GM18502 (cell line): ENCODE measurements around the gene ARHGEF19.

Source experiments
- ATAC-seq: cut with Tn5 transposase; IDR thresholded peaks from one replicate; pipeline ENCODE4 v1.9.1; 2021; ENCODE audit warnings: mild to moderate bottlenecking; ENCODE audit not compliant: unreplicated experiment, poor library complexity

Gene ARHGEF19

GRCh38 chr1:16186655-16187235 lies 25.7 kb downstream of the ARHGEF19 start:
- no peak for ATAC-seq

- no peak for ATAC-seq
These were observed 27.7 kb downstream of the ARHGEF19 start for GRCh38 chr1:16184557-16185303.

GRCh38 chr1:16183765-16184556 lies 28.5 kb downstream of the ARHGEF19 start:
- no peak for ATAC-seq

- no peak for ATAC-seq
These were observed 29.3 kb downstream of the ARHGEF19 start for GRCh38 chr1:16183179-16183578.

- ATAC-seq = no peak
These were observed 30.3 kb downstream of the ARHGEF19 start for GRCh38 chr1:16181887-16182719.

- ATAC-seq = no peak
These were observed 32.1 kb downstream of the ARHGEF19 start for GRCh38 chr1:16180291-16180824.

- ATAC-seq = no peak
These were observed 33.6 kb downstream of the ARHGEF19 start for GRCh38 chr1:16178596-16179497.

GRCh38 chr1:16177306-16177705 lies 35.1 kb downstream of the ARHGEF19 start:
- no peak for ATAC-seq

GRCh38 chr1:16176653-16177052 lies 35.8 kb downstream of the ARHGEF19 start:
- ATAC-seq = no peak

- no peak for ATAC-seq
These were observed 36.6 kb downstream of the ARHGEF19 start for GRCh38 chr1:16175610-16176553.

GRCh38 chr1:16174886-16175598 lies 37.4 kb downstream of the ARHGEF19 start:
- no peak for ATAC-seq

GRCh38 chr1:16174261-16174868 lies 38.1 kb downstream of the ARHGEF19 start:
- no peak for ATAC-seq

GRCh38 chr1:16173447-16174260 lies 38.8 kb downstream of the ARHGEF19 start:
- no peak for ATAC-seq

GRCh38 chr1:16172964-16173446 lies 39.4 kb downstream of the ARHGEF19 start:
- ATAC-seq = no peak

- ATAC-seq = no peak
These were observed 40.1 kb downstream of the ARHGEF19 start for GRCh38 chr1:16172218-16172830.
